OCI-LY1 (cell line): ENCODE data around the gene EXOC6.

Experiments used
- H2AFZ ChIP-seq: fragments of 200-600 bp; sonication (generic), shearing (Covaris generic); 2 replicates; pipeline ENCODE4 v1.6.0; 2014; ENCODE audit warnings: antibody characterized with exemption, mild to moderate bottlenecking, low read length
- H3F3A ChIP-seq: fragments of 200-600 bp; sonication (generic), shearing (Covaris generic); 2 replicates; pipeline ENCODE4 v1.6.0; 2014; ENCODE audit warnings: mild to moderate bottlenecking, antibody characterized with exemption, low read length, moderate library complexity; ENCODE audit not compliant: insufficient read depth
- H3K27ac ChIP-seq: fragments of 200-600 bp; sonication (generic); 2 replicates; pipeline ENCODE4 v1.5.1; 2014; ENCODE audit warnings: low read length, mixed run types, mild to moderate bottlenecking, low read depth; ENCODE audit not compliant: poor library complexity, severe bottlenecking
- H3K27me3 ChIP-seq: fragments of 200-600 bp; sonication (generic); 2 replicates; pipeline ENCODE4 v1.6.0; 2014; ENCODE audit warnings: antibody characterized with exemption, mild to moderate bottlenecking, low read length, moderate library complexity; ENCODE audit not compliant: insufficient read depth
- H3K36me3 ChIP-seq: fragments of 200-600 bp; sonication (generic); 2 replicates; pipeline ENCODE4 v1.6.1; 2014; ENCODE audit warnings: mild to moderate bottlenecking, antibody characterized with exemption, low read length, moderate library complexity, mixed read lengths; ENCODE audit not compliant: insufficient read depth
- H3K4me1 ChIP-seq: fragments of 200-600 bp; sonication (generic); 2 replicates; pipeline ENCODE4 v1.5.1; 2014; ENCODE audit warnings: mild to moderate bottlenecking, low read length, moderate library complexity; ENCODE audit not compliant: insufficient read depth, severe bottlenecking
- H3K4me2 ChIP-seq: fragments of 200-600 bp; sonication (generic), shearing (Covaris generic); 2 replicates; pipeline ENCODE4 v1.6.1; 2014; ENCODE audit warnings: low read length
- H3K4me3 ChIP-seq: fragments of 200-600 bp; sonication (generic); 2 replicates; pipeline ENCODE4 v1.5.1; 2014; ENCODE audit warnings: low read length, low read depth, mild to moderate bottlenecking, mixed read lengths; ENCODE audit not compliant: poor library complexity, severe bottlenecking
- H3K79me2 ChIP-seq: fragments of 200-600 bp; shearing (Covaris generic); 2 replicates; pipeline ENCODE4 v1.6.1; 2016; ENCODE audit warnings: mixed run types, low read length, mixed read lengths; ENCODE audit not compliant: insufficient read depth
- H3K9ac ChIP-seq: fragments of 200-600 bp; sonication (generic), shearing (Covaris generic); 2 replicates; pipeline ENCODE4 v1.6.1; 2014; ENCODE audit warnings: mild to moderate bottlenecking, low read length, mixed read lengths
- H3K9me2 ChIP-seq: fragments of 200-600 bp; sonication (generic), shearing (Covaris generic); 2 replicates; pipeline ENCODE4 v1.6.1; 2014; ENCODE audit warnings: low read depth, mild to moderate bottlenecking, low read length, mixed read lengths
- H3K9me3 ChIP-seq: fragments of 200-600 bp; shearing (Covaris generic); 2 replicates; pipeline ENCODE4 v1.6.1; 2014; ENCODE audit warnings: low read length, mixed read lengths
- H4K20me1 ChIP-seq: fragments of 200-600 bp; sonication (generic), shearing (Covaris generic); 2 replicates; pipeline ENCODE4 v1.6.0; 2016; ENCODE audit warnings: mild to moderate bottlenecking, low read length; ENCODE audit not compliant: insufficient read depth
- CTCF ChIP-seq: fragments of 200-600 bp; sonication (generic), shearing (Covaris generic); IDR thresholded peaks from 2 replicates; pipeline ENCODE4 v1.5.1; 2017; ENCODE audit warnings: mild to moderate bottlenecking, antibody characterized with exemption, low read length, moderate library complexity, mixed read lengths
- EZH2 ChIP-seq: fragments of 200-600 bp; sonication (generic), shearing (Covaris generic); IDR thresholded peaks from 2 replicates; pipeline ENCODE4 v1.8.0; 2017; ENCODE audit warnings: borderline replicate concordance, mixed run types, mild to moderate bottlenecking, antibody characterized with exemption, low read length, moderate library complexity, mixed read lengths

The EXOC6 gene

GRCh38 chr10:92801978-92802872 is 46.1 kb upstream of the EXOC6 start:
- Histone ChIP-seq H3K4me2 (no peak overlapping the region), H3K4me1 (no peaks in the 10 kb centered on the region), H4K20me1 (no peaks in the 10 kb centered on the region), H3K4me3 (no peak overlapping the region), H3K9ac (no peak overlapping the region), H3K9me3 (no peaks in the 10 kb centered on the region), H2AFZ (no peak overlapping the region), H3K27ac (no peak overlapping the region), H3F3A (no peaks in the 10 kb centered on the region), H3K79me2 (no peaks in the 10 kb centered on the region), H3K27me3 (no peaks in the 10 kb centered on the region), H3K36me3 (no peaks in the 10 kb centered on the region), H3K9me2 (no peaks in the 10 kb centered on the region)
- TF ChIP-seq CTCF, result no peak
- TF ChIP-seq EZH2, result no peak

GRCh38 chr10:92809840-92810239 is 38.5 kb upstream of the EXOC6 start:
- Histone ChIP-seq H4K20me1 (no peaks in the 10 kb centered on the region), H3K9ac (no peak overlapping the region), H3K79me2 (no peaks in the 10 kb centered on the region), H3K9me3 (no peaks in the 10 kb centered on the region), H3K27ac (no peak overlapping the region), H3K4me1 (no peaks in the 10 kb centered on the region), H3K4me3 (no peak overlapping the region), H3F3A (no peaks in the 10 kb centered on the region), H2AFZ (no peak overlapping the region), H3K36me3 (no peaks in the 10 kb centered on the region), H3K4me2 (no peak overlapping the region), H3K9me2 (no peaks in the 10 kb centered on the region), H3K27me3 (no peaks in the 10 kb centered on the region)
- TF ChIP-seq CTCF (no peak), EZH2 (no peak)

GRCh38 chr10:92810934-92811532 is 37.3 kb upstream of the EXOC6 start:
- H3K9me2 ChIP-seq, result no peaks in the 10 kb centered on the region
- no peaks in the 10 kb centered on the region for H3K79me2 ChIP-seq
- no peaks in the 10 kb centered on the region for H3F3A ChIP-seq
- no peak overlapping the region for H3K27ac ChIP-seq
- no peaks in the 10 kb centered on the region for H3K9me3 ChIP-seq
- TF ChIP-seq EZH2, result no peak
- TF ChIP-seq CTCF, result no peak
- H3K9ac ChIP-seq, result no peak overlapping the region
- no peak overlapping the region for H3K4me2 ChIP-seq
- no peaks in the 10 kb centered on the region for H3K36me3 ChIP-seq
- no peaks in the 10 kb centered on the region for H3K4me1 ChIP-seq
- no peak overlapping the region for H2AFZ ChIP-seq
- no peak overlapping the region for H3K4me3 ChIP-seq
- H4K20me1 ChIP-seq, result no peaks in the 10 kb centered on the region
- no peaks in the 10 kb centered on the region for H3K27me3 ChIP-seq
